ENCODE results near the gene NFS1. TPM values are rescaled to one million over a fixed set of nuclear protein-coding genes. Genes with fewer than 3 reads are reported as not detected.

The NFS1 gene
- total and polyA plus RNA-seq, 2 of the 8 experiments (the other 6 are each of a cell fraction or from before 2014, with no cell fraction given), result 26.1 to 38.8 TPM

DNA sequence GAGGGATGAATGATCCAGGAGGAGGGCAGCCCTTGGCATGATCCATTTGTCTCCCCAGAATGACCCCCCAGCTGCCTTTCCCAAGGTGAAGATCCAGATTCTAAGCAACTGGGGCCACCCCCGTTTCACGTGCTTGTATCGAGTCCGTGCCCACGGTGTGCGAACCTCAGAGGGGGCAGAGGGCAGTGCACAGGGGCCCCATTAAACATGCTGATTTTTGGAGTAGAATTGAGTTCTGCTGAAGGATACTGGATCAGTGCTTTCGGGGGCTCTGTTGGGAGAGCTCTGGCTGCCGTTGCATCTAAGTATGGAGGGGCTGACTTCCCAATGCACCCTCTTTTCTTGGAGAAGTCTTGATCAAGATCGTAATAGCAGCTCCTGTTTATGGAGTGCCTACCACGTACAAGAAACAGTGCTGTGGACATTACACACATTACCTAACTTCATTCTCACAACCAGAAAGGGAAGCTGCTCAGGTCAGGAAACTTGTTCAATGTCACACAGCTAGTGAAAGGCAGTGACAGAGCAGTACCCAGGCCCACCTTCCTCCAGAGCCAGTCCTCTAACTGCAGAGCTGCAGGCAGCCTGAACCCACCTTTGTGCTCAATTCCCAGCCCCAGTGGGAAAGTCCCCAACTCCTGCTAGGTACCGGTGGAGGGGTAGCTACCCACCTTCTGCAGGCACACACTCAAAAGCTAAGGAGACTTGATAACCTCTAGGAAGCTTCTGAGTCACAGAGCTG lies 78.2 kb downstream of the NFS1 start (continued):
- no peak for TF ChIP-seq CHD2 (IDR thresholded peaks at IDR 0.05; ENCODE audit: low read length)
- TF ChIP-seq, protein P1, sequence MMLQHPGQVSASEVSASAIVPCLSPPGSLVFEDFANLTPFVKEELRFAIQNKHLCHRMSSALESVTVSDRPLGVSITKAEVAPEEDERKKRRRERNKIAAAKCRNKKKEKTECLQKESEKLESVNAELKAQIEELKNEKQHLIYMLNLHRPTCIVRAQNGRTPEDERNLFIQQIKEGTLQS (IDR thresholded peaks at IDR 0.05; ENCODE audit: insufficient read depth, low read depth, low read length), result no peak
- no peak for TF ChIP-seq MAFK (IDR thresholded peaks at IDR 0.05; ENCODE audit: low read depth, low read length)
- TF ChIP-seq TBP (IDR thresholded peaks at IDR 0.05; ENCODE audit: low read depth, low read length), result no peak
- no peak for TF ChIP-seq SP2 (IDR thresholded peaks at IDR 0.05; ENCODE audit: low read length)
- no peak for TF ChIP-seq GABPA (IDR thresholded peaks at IDR 0.05; ENCODE audit: borderline replicate concordance, insufficient read depth, low read length)
- no peak for TF ChIP-seq SUZ12 (IDR thresholded peaks at IDR 0.05; ENCODE audit: low read length)
